Measurements from ENCODE around the gene RNF217. TPM values are rescaled to one million over a fixed set of nuclear protein-coding genes. Genes with fewer than 3 reads are reported as not detected.

RNF217 gene
- total RNA-seq, 1 donor from 2014 or later: 50.7 TPM

DNA sequence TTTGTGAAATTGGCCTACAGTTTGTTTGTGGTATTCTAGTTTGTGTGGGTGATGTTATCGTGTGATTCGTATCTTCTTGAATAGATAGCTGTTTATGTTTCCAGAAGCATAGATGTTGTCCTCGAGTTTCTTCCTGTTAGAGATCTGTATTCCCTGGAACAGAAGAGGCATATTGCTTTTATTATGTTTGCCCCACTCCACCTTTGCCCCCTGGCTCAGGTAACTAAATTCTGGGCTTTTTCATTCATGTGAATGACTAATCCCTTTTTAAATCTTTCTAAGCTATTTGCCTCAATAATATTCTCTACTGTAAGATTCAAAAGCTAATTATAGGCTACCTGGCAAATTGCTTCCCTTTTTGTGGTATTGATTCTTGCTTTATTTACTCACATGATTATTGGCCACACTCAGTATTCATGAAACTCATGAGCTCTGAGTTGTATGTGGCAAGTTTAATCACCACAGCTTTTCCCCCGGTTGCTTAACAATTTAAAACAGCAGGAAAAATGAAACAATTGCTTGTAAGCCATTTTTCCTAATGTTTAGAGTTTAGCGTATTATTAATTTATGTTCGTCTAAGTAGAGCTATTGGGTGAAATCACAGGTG lies 12.6 kb downstream of the RNF217 start:
- Mint-ChIP-seq H3K9me3 (ENCODE audit: unreplicated experiment) (peaks cover 10% of the 10 kb centered on the region), H3K4me3 (ENCODE audit: unreplicated experiment) (no peak overlapping the region), H3K4me1 (ENCODE audit: unreplicated experiment) (peaks cover 8% of the 10 kb centered on the region), H3K27me3 (ENCODE audit: unreplicated experiment) (no peaks in the 10 kb centered on the region), H3K36me3 (ENCODE audit: low read depth, unreplicated experiment) (peaks cover 44% of the 10 kb centered on the region), H3K27ac (ENCODE audit: unreplicated experiment) (no peak overlapping the region)
- DNase-seq (ENCODE audit: low spot score): no peak
- TF ChIP-seq, protein P1, sequence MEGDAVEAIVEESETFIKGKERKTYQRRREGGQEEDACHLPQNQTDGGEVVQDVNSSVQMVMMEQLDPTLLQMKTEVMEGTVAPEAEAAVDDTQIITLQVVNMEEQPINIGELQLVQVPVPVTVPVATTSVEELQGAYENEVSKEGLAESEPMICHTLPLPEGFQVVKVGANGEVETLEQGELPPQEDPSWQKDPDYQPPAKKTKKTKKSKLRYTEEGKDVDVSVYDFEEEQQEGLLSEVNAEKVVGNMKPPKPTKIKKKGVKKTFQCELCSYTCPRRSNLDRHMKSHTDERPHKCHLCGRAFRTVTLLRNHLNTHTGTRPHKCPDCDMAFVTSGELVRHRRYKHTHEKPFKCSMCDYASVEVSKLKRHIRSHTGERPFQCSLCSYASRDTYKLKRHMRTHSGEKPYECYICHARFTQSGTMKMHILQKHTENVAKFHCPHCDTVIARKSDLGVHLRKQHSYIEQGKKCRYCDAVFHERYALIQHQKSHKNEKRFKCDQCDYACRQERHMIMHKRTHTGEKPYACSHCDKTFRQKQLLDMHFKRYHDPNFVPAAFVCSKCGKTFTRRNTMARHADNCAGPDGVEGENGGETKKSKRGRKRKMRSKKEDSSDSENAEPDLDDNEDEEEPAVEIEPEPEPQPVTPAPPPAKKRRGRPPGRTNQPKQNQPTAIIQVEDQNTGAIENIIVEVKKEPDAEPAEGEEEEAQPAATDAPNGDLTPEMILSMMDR (IDR thresholded peaks at IDR 0.05; ENCODE audit: unreplicated experiment): no peak

DNA sequence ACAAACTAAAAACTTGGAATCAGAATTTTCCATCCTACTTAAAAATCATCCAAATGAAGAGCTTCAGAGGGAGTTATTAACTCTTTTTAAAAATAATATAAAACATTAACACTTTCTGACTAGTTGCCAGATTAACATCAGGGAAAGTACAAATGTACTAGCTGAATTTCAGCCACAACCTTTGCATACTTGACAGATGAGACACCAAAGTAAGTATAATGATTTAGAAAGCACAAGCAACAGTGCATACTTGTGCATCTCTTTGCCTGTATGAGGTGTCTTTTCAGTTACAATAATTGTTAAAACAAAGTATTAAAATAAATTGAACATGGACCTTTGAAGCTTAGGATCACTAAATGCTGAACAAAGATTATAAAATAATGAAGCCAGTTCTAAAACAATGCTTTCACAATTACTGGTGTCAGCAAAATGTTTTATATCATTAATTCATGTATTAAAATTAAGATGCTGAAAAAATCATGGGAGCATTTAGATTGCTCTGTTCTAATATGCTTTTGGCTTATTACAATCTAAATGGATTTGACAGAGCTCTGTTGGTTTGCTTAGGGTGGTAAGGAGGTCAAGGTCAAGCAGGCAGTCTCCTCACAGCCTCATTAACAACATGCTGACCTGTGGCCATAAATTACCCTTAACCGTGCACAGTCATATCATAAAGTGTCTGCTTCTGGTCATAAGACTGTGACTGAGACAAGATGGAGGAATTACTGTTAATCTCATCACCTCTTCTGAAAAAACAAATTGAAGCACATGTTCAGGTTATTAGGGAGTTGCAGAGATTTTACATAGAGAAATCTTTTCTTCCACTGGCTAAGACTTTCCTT lies 15.1 kb downstream of the RNF217 start:
- Mint-ChIP-seq H3K27ac (ENCODE audit: unreplicated experiment) (no peak overlapping the region), H3K4me1 (ENCODE audit: unreplicated experiment) (peaks cover 15% of the 10 kb centered on the region), H3K27me3 (ENCODE audit: unreplicated experiment) (peaks cover 2% of the 10 kb centered on the region), H3K9me3 (ENCODE audit: unreplicated experiment) (peaks cover 10% of the 10 kb centered on the region), H3K4me3 (ENCODE audit: unreplicated experiment) (peak overlapping the region; percentile 5), H3K36me3 (ENCODE audit: low read depth, unreplicated experiment) (peaks cover 44% of the 10 kb centered on the region)
- TF ChIP-seq, protein P1 (IDR thresholded peaks at IDR 0.05; ENCODE audit: unreplicated experiment): no peak
- DNase-seq (ENCODE audit: low spot score): no peak

DNA sequence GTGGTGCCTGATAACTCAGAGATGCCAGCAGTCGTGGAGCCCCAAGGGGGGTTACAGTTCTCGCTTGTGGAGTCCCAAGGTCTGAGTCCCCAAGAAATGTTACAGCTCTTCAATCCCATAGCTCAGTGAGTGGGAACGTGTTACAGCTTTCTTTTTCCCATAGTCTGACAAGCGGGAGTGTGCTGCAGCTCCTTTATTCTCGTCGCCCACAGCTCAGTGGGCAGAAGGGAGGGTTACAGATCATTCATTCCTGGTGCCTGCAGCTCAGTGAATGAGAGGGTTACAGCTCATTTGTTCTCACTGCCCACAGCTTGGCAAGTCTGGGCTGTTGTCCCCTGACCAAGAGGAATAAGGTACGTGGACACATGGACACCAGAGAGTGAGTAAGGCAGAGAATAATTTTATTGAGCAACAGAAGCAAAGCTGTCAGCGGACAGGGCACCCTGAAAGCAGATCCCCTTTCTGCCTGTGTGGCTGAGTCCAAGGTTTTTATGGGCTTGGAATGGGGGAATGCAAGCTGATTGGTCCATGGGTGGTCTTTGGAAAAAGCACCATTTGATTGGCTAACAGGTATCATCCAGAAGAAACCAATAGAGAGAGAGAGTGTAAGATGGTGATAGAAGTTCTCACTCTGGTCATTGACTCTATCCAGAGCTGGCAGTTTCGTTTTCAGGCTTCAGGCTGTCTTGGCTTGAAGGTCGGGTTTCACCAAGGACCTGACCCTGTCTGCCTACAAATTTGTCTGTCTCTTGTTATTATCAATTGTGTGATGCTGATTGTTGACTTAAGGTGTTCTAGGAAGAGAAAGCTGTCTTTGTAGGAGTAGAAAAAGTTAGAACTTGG lies 16.4 kb downstream of the RNF217 start:
- Mint-ChIP-seq H3K4me1 (ENCODE audit: unreplicated experiment) (peaks cover 15% of the 10 kb centered on the region), H3K9me3 (ENCODE audit: unreplicated experiment) (peaks cover 10% of the 10 kb centered on the region), H3K36me3 (ENCODE audit: low read depth, unreplicated experiment) (peaks cover 44% of the 10 kb centered on the region), H3K27ac (ENCODE audit: unreplicated experiment) (peak overlapping the region; percentile 43), H3K27me3 (ENCODE audit: unreplicated experiment) (peaks cover 2% of the 10 kb centered on the region), H3K4me3 (ENCODE audit: unreplicated experiment) (peak overlapping the region; percentile 76)
- TF ChIP-seq, protein P1 (IDR thresholded peaks at IDR 0.05; ENCODE audit: unreplicated experiment): no peak
- DNase-seq (ENCODE audit: low spot score): no peak

DNA sequence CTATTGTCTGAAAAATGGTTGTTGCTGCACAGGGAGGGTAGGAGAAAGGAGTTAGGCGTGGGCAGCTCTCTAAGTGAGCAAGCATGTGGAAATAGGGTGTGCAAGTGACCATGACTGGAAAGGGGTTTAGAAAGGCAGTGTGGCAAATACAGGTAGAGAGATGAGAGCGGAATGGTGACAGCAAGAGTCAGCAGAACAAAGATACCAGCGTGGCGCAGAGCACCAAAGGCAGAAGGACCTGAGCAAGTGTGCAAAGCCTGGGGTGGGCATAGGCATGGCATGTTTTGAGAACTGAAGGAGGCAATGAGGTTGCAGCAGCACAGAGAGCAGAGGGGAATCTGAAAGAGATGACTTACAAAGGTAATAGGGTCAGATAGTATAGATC lies 17.0 kb downstream of the RNF217 start:
- peaks cover 10% of the 10 kb centered on the region for H3K9me3 Mint-ChIP-seq (ENCODE audit: unreplicated experiment)
- peak overlapping the region; percentile 62 for H3K4me3 Mint-ChIP-seq (ENCODE audit: unreplicated experiment)
- TF ChIP-seq, protein P1 (IDR thresholded peaks at IDR 0.05; ENCODE audit: unreplicated experiment): no peak
- DNase-seq (ENCODE audit: low spot score): no peak
- H3K27ac Mint-ChIP-seq (ENCODE audit: unreplicated experiment): peak overlapping the region; percentile 43
- H3K4me1 Mint-ChIP-seq (ENCODE audit: unreplicated experiment): peaks cover 15% of the 10 kb centered on the region
- peaks cover 44% of the 10 kb centered on the region for H3K36me3 Mint-ChIP-seq (ENCODE audit: low read depth, unreplicated experiment)
- H3K27me3 Mint-ChIP-seq (ENCODE audit: unreplicated experiment): peaks cover 2% of the 10 kb centered on the region

Measured in endothelial cell (in vitro differentiated cells).